ENCODE results near the gene MVB12B.

DNA sequence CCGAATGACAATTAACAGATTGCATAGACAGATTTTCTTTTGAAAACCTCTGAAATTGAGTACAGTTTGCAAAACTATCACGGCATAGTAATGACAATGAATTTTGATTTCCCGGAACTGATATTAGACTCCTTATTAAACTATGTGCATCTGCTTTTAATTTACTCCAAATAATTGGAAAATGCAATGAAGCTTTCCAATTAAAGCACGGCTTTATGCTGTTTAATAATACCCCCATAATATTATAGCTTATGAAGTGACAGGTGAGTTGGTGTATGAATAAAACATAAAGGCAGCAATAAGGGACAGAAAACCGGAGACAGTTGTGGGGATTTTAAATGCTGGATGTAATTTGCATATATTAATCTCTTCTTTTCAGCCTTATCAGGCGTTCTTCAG, 110.6 kb downstream of the MVB12B start:
- TF ChIP-seq ZNF274 (IDR thresholded peaks at IDR 0.05; ENCODE audit: low read depth, low read length) (no peak), YY1 (IDR thresholded peaks at IDR 0.05; ENCODE audit: insufficient read depth, insufficient read length) (no peak), SUZ12 (IDR thresholded peaks at IDR 0.05; ENCODE audit: extremely low read depth, insufficient read depth, insufficient read length) (no peak)
